M059J (cell line): ENCODE data around the gene KSR1. TPM values are rescaled to one million over a fixed set of nuclear protein-coding genes. Genes with fewer than 3 reads are reported as not detected.
"Not testable (repeated sequence)": the region's sequence is repeated elsewhere in the genome, so short reads cannot be mapped to it uniquely, and the experiment has no call there.

Experiments used
- DNase-seq: peaks from one replicate; pipeline ENCODE4 v3.0.0-alpha.2; 2012; ENCODE audit warnings: low read depth
- total RNA-seq: library from RNA; depleted of rRNA; stranded (reverse); fragments of >200 nt; shearing (Covaris generic); gene quantifications from 2 replicates; pipeline ENCODE4 v1.2.3, GENCODE V29; 2014; rRNA removed

KSR1 gene
- total RNA-seq, 1 experiment from 2014 or later = 3.8 TPM

DNA sequence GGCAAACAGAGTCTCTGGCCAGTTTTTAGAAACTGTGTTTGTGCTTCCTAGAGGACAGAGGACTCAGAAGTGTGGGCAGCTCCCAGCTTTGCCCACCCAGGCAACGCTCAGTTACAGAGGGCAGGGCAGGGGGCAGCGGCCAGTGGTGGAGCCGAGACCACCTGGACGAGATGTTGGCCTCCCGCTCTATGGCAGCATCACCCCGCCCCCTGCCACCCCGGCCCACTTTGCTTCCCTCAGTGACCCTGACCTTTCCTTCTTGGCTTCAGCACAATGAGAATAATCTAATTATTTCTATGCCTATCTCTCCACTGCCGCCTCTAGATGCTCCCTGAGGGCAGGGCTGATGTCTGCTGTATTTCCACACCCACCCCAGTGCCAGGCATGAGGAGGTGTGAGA, 200.4 kb downstream of the KSR1 start:
- DNase-seq = not testable (repeated sequence)

DNA sequence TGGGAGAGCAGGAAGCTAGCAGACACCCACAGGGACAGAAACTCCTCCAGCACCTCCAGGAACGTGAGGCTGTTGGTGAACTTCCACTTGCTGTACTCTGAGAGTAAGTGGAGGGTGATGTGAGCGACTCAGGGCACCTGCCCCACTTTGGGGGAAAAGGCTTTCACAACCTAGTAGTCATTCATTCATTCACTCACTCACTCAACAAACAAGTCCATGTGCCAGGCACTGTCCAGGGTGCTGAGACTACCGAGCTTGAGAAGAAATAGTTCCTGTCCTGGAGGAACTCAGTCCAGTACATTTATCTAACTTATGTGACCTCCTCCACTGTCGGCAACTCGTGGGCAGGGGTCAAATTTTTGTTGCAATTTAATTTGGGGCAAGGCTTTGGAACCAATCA, 201.4 kb downstream of the KSR1 start:
- no peak for DNase-seq

DNA sequence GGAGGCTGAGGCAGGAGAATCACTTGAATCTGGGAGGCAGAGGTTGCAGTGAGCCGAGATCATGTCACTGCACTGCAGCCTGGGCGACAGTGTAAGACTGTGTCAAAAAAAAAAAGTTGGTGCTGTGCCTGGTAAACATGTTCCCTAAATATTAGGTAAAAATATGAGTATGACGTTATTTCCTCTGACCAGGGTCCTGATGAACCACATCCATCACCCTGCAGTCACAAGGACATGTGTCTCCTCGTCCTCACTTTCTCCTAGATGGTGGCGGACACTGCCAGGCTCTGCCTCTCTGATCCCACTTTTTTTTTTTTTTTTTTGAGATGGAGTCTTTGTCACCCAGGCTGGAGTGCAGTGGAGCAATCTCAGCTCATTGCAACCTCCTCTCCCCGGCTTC, 203.4 kb downstream of the KSR1 start:
- no peak for DNase-seq

DNA sequence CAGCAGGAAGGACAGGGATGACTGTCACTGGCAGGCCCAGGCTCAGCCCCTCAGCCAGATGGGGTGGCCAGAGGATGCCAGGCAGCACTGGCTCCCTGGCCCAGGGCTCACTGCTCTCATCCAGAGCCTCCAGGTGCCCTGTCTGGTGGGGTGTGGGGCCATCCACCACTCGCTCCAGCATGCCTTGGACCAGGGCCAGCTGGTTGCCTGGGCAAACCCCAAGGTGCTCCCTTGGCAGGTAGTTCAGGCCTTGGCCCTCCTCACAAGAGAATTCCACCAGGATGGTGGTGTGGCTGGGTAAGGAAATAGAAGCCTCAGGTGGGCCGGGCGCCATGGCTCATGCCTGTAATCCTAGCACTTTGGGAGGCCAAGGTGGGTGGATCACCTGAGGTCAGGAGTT, 204.2 kb downstream of the KSR1 start:
- DNase-seq = no peak

DNA sequence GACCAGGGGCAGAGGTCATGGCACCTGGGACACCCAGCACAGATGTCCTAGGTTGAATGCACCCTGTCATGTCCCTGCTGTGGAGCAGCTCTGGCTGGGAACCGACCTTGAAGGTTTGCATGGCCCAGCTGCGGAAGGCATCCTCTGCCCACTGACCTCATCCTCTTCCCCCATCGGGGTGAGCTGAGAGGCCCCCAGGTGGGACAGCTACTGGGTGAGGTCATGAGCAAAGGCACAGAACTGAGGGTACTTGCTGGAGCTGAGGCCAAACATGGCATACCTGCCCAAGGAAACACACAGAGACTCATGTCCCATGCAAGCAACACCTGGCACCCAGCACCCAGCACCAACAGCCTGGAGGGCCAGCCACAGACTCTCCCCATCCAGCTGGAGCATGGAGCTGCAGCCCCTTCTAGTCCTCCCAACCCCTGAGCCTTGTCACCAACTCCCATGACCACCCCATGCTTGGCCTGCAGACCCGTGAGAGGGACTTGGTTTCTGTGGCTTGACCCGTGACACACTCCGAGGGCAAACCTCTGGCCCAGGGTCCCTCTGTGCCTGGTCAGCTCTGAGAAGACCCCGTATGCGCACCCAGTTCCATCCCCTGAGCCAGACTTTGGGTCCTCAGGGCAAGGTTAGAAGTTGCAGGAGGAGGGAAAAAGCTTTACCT, 207.8 kb downstream of the KSR1 start:
- no peak for DNase-seq

DNA sequence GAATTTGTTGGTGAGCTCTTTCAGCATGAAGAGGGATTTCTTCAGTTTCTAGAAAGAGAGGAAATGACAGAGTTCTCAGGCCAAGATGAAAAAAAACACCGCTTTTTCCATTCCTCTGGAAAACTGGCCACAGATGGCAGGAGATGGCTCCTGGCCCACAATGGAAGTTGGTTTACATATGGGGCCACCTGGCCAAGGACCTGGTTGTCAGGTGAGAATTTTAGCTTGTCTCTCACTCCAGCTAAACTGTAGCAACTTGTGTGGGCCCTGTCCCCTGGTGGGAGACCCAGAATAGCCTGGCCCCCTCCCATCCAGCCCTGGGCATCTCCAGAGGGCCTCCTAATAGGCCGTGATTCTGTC, 208.3 kb downstream of the KSR1 start:
- no peak for DNase-seq

DNA sequence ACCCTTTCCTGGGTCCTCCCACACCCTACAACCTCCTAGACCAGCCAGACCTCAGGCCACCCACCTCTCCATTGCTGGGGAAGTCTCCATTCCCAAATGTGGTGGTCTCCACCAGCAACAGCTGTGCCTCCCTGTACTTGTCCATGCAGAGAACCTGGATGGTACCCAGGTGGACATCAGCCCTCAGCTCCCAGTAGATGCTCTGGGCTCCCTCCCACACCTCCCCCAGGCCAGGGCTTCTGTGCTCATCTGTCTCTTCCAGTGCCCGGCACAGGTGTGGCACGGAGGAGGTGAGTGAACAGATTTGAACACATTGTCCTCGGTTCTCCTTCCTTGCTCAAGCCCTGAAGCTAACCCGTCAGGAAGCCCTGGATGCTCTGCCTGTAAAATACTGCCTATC, 209.3 kb downstream of the KSR1 start:
- no peak for DNase-seq

DNA sequence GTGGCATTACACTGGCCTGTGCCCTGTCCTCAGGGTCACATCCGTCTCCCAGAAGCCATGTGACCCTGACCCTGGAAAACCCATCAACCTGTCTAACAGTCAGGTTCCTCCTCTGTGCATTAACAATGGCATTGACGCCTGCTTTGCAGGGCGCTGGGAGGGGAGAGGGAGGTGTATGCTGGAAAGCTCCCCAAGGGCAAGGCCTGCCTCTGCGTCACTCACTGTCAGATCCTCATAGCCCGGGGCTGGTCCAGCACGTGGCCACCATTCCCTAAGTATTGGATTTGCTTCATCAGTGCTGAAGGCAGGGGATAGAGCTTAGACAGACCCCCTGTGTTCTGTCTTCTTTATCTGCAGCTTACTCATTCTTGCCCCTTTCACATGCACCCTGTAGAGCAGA, 210.0 kb downstream of the KSR1 start:
- DNase-seq = not testable (repeated sequence)

DNA sequence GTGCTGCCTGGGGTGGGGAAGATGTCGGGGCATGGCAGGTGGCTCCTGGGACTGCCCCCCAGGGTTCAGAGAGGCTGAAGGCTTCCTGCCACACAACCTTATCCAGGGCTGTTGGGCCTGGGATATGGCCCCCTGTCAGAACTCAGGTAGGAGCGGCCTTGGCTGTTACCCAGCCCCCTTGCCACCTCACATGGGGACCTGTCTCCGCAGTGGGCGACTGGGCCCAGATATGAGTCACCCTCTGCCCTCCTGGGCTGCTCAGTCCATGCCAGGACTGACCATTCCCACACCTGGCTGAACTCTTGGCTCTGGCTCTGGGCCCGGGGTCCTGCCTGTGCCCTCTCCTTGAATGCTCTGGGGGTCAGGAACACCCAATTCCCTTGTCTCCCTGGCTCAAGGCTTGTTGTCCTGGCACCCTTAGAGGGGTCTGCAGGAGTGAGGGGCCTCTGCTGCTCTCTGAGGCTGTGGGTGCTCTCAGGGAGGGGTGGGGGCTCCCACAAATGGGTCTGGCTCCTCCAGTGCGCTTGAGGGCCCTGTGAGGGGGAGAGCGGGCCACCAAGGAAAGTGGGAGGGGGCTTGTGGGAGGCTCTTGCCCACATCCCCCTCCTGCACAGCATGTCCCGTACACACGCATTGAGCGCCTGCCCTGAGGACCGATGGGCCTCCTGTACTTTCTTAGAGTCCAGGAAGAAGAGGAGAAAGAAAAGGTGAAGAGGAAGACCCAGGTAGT, 210.7 kb downstream of the KSR1 start:
- no peak for DNase-seq

DNA sequence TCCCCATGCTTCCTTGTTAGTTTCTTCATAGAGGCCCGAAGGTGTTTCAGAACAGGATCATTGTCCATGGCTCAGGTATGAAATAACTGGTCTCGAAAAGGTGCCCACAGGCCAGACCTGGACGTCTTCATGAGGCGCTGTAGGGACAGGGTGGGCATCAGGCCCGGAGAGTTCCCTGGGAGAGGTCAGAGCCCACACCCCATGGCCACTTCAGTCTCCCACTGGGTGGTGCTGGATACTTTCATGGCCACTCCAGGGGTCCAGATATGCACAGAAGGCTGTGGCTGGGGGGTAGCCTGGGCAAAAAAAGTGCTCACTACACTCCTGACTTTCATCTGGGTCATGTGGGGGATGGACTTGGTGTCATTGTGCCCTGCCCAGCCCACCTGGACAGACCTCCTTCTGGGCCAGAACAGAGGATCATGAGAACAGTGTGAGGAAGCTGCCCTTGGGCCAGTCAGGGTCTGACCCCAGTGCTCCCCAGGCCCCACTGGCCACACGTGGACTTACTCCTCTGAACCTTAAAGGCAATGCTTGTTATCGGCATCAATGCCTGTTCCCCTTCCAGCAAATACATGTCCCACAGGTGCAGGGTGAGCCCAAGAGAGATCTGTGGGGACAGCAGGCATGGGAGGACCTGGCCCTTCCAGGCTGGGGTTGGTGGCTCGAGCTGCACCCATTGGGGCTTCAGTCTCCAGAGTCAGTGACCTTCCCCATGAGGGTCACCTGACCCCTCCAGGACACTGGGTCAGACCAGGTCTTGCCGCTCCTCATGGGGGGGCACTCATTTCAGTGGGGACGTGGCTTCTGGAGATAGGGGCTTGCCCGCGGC, 211.6 kb downstream of the KSR1 start:
- no peak for DNase-seq

DNA sequence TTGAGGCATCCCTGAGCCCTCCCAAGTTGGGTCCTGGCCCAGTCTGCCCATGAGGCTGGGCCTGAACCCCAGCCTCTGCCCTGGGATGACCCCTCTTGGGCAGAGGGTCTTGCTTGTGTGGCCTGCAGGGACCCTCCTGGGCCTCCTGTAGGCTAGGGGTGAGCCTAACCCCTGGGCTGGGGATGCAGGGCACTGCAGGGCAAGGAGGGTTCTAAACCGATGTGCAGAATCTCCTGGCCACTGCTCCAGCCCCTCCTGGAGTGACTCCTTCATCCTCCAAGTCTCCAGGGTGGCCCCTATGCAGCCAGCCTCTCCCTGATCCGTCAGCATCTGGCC, 212.2 kb downstream of the KSR1 start:
- no peak for DNase-seq

DNA sequence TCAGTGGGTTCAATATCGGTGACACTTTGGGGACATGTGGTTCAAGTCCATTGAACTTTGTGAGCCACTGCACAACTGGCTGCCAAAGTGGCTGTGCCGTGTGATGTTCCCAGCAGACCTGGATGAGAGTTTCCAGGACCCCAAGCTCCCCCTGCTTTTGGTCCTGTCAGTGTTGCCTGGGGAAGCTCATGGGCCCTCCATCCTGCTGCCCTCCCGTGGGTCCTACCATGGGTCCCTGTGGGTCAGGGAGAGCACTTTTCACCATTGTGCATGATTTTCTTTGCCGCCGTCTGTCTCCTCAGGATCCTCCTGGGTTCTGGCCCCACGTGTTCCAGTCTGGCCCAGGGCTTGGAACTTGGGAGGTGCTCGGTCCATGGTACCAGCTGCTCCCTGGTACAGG, 212.9 kb downstream of the KSR1 start:
- no peak for DNase-seq

DNA sequence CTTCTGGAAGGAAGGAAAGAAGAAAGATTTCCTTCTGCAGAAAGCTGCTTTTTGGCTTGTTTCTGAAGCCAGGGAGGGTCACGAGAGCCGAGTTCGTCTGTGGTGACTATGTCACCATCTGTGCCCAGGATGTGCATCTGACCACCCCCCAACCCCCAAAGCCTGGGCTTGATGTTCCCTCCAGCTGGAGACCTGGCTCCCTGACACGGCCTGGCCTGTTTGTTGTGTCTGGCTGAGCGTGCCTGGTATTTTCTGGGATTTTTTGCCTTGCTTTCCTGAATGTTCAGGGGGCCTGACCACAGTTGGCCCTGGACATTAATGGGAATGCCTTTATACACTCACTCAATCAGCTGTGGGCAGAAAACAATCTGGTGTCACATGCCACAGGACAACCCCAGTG, 213.6 kb downstream of the KSR1 start:
- DNase-seq = no peak

DNA sequence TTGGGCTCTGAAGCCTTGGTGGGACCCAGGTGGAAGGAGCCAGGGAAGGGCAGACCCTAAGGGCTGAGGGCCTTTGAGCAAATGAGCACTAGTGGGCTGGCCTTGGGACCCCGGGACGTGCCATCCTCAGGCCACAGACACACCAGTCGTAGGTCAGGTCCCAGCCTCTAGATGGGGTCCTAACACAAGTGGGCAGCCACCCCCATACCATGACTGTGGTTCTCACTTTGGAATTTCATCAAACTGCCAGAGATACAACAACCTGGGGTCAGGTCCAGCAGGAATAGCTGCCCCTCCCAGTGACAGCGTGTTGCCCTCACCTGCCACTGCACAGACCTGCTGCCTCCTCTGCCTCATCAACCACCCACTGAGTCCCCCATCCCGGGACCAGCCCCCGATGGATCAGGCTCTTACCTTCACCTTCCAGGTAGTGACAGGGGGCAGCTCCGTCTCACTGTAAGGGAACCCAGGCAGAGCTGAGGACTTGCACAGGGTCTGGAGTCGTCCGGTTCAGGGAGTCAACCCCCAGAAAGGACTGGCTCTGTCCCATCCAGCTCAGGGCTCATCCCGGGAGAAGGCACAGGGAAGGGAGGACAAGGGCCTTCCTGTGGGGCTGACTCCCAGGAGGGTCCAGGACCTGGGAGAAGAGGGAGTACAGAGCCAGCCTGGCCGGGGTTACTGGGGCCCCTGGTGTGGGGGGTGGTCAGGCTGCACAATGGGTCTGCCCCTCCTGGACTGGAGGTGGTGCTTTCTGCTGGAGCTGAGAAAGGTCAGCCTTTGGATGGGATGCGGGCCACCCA, 214.7 kb downstream of the KSR1 start:
- no peak for DNase-seq

DNA sequence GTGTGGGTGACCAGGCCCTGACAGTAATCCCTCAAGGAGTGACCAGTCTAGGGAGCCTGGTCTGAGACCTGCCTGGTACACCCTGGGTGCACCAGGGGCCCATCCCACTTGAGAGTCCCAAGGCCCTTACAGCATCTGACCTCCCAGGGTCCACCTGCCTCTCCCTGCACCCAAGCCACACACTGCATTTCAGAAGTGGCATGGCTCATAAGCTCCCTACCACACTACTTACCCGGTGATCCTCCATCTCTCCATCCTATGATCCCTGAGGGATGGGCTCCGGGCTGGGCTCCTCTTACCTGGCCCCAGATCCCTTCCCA, 215.3 kb downstream of the KSR1 start:
- DNase-seq = no peak

DNA sequence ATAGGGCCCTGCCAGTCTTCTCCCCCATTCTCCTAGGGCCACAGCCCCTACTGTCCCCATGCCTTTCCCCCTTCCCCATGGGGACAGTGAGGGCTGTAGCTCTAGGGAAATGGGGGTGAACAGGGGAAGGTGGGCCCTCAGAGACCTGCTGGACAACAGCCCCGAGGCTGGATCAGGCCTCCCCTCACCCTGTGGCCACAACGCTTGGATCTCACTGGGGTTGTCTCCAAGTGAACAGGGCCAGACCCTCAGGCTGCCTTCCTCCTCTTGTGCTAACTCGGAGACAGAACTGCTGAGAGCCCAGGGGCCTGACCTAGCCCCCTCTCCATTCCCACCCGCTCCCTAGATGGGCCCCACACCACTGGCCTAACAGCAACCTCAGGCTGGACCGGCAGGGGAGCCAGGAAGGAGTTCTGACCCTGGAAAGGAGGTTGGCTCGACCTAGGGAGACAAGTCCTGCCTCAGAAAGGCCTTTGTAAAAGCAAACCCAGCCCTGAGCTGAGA, 215.8 kb downstream of the KSR1 start:
- not testable (repeated sequence) for DNase-seq

DNA sequence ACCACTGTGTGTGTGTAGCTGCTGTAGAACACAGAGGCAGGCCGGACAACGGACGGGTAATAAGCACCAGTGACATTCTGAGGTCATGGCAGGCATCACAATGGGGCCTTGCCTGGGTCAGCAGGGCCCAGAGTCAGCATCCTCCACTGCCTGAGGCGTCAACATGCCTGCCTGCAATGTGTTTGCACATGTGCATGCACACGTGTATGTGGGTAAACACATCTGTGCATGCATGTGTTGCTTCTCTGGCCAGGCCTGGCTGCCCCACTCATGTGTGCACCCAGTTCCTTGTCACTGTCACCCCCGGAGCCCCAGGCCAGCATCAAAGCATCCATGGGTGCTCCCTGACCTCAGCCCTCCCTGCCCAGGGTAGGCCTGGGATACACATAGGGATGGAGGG, 218.1 kb downstream of the KSR1 start:
- no peak for DNase-seq

Other genes starting within 250 kb of the KSR1 start
- gene WSB1, start 162.3 kb upstream of the KSR1 start, total RNA-seq = 30.3 and 39.4 TPM in 2 replicates
- gene LGALS9, start 174.7 kb downstream of the KSR1 start, total RNA-seq = 96.1 and 113 TPM in 2 replicates